HG02970 (cell line): ENCODE results near the gene MRPS27.

ENCODE experiments used
- ATAC-seq: cut with Tn5 transposase; IDR thresholded peaks from one replicate; pipeline ENCODE4 v1.9.1; 2021; ENCODE audit warnings: mild to moderate bottlenecking, moderate library complexity, moderate number of reproducible peaks; ENCODE audit not compliant: unreplicated experiment, low FRiP score

Gene MRPS27

DNA sequence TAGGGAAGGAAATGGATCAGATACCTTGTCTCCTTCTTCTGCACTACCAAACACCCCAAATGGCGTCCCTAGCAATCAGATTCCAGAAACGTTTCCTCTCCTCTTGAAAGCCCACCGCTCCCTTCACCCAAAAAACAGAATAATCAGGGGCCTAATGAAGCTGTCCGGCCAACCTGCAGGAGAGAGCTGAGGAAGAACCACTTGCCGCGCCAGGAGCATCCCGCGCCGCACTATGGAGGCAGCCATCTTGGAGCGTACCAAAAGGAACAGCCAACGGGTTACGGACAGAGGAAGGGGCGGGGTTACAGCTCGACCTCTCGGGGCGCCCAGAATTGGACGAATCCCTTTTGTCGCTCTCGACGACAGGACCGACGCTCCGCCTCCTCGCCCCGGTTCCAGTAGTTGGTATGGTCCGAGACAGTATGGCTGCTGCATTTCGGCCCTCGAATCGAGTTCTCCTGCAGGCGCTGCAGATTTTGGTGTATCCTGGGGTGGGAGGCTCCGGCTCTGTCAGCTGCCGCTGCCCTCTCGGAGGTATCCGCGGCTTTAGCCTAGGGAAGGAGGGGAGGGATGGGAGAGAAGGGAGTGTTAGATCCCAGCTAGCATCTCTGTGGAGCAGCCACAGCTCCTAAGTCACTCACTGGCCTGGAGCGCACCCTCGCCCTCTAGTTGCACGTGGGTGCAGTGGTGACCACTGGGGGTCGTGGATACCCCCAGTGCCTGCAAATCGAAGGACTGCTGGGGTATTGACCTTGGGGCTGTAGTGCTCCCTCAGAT, at the start of gene MRPS27, which contains the start of gene PTCD2:
Gene MRPS27 (minus strand): TSS at position 265 of the 777 bp plus-strand sequence. CDS start 19 bp downstream, at position 246.
Gene PTCD2 (plus strand): TSS at position 398 of the 777 bp plus-strand sequence. CDS start 10 bp downstream, at position 408.
- peak; percentile 98 for ATAC-seq

DNA sequence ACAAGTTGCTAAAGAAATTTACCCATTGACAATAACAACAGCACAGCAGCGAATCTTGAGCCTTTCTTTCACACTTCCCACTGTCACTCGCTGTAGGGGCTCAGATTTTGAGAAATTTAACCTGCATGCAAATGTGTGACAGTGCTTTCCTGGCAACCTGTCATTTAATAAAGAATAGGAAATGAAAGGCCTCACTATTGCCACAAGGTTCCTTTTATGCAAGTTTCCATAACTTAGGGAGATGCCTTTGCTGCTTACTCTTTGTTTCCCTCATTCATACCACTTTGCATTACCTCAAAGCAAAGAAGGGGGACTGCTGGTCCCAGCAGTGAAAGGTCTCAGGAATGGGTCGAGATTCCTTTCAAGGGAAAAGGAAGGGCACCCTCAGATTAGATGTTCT, 49.7 kb upstream of the MRPS27 start:
- no peak for ATAC-seq

DNA sequence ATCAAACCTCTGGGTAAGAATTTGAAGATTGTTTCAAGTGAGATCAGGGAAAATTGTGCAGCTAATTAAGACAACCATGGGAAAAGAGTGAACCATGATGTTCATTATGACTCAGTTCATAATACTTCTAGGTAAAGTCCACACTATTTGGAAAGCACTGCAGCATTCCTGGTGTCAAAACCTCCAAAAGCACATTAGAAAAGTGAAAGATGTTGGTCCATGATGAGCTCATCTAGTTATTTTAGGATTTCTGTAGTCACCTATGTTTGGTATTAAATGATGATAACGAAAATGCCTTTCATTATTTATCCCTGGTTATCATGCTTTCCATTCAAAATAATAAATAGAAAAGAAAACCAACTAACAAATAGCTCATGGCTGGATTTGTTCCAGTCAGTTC, 49.3 kb upstream of the MRPS27 start:
- ATAC-seq = no peak

DNA sequence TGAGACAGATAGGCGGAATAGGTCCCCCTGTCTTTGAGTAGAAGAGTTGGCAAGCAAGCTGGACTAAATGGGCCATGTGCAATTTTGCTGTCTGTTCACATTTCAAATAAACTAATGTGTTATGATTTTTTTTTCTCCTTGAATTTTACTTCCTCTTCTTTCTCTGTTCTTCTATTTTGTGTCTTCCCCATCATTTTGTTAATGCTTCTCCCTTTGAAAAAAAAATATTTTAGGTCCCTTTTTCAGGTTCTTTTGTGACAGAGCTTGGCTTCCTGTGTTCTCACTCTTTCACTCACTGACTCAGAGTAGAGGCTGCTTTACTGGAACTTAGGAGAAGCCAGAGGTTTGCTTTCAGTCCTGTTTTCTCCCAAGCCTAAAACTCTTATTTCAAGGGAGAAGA, 48.2 kb upstream of the MRPS27 start:
- no peak for ATAC-seq

DNA sequence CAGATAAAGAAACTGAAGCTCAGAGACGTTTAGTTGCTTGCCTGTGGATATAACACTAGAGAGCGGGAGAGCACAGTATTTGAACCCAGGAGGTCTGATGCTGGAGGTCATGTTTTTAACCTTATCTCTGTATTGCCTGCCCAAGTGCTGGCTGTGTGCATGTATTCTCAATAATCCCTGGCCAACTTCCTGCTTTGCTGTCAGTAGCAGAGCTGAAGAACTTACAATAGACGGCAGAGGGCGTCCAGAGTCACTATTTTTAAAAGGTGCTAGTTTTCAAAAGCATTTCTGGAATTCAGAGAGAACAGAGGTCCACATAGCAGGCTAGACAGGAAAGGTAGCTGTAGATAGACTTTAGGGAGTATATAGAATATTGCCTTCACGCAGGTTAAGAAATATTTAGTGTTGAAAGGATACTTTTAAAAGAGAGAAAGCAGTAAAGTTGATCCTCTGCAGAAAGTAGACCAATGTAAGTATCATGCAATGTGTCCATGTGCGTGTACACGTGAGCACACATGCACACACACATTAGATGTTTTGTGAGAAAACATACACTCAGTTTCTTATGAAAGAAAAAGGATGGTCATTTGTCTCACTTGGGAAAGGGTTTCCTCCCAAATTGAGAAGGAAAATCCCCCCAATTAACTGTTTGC, 46.4 kb upstream of the MRPS27 start:
- ATAC-seq = no peak

DNA sequence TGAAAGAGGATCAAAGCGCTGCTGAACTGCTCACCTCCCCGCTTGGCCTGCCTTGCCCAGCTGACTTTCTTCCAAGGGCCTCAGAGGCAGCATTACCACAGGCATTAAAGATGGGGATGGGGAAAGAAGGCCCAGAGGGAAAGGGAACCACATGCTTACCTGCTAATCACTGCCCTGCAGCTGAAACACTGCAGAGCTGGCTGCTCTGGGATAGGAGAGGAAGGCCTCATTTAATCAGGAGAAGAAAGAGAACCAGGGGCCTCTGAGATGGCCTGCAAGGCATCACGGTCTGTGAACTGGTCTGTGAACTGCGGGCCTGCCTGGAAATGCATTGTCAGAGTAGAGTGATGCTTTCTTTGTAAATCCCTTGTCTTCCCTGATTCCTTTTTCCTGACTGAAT, 44.9 kb upstream of the MRPS27 start:
- ATAC-seq = no peak

DNA sequence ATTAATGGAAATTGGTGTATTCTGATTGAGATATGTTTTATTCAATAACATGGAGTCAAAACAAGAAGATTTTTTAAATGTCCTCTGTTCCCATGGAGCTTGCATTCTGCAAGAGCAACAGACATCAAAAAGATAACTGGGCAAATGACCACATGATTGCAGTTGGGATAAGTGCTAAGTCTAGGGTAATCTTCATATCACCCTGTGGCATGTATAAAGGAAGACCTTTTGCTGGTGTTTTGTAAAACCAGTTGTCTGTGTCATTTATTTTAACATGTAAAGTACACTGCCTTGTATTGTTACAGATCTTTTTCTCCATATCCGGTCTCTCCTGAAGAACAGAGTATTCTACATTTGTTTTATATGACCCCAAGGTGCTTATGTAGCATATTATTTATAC, 44.1 kb upstream of the MRPS27 start:
- no peak for ATAC-seq

DNA sequence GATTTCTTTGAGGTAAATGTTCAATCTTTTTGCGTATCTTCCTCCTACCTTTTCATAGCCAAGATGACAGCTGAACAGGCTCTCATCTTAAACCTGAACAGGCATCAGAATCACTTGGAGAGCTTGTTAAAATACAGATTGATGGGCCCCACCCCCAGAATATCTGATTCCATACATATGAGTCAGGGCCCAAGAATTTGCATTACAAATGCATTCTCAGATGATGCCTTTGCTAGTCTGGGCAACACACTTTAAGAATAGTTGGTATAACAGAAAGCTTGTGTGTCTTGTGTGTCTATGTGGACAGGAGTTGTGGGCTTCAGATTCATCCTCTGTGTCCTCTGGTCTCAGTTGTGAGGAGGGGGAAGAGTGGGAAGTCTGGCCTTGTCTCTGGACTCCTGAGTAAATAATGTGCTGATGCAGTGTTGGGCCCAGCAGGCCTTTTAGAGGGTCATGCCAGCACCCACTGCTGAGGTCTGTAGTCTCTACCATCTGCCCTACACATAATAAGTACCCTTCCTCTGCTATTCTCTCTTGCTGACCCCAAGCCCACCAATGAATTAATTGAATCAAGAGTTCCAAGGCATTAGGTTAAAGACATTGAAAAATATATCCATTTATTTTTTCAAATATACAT, 43.2 kb upstream of the MRPS27 start:
- ATAC-seq = no peak

DNA sequence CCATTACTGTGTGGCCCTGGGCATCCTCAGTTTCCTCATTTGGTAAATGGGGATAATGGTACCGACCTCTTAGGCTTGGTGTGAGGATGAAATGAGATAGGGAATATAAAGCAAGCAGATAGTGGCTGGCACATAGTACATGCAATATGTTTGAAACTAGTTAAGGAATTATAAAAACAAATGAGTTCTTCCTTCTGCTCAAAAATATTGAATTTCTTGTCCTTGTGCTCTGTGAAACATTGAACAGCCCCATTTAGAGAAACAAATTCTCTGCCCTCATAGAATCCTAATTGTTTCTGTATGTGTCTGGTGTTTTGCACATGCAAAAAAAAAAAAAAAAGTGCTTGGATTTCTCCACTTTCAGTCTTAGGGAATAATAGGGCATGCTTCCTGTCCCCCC, 39.8 kb upstream of the MRPS27 start:
- no peak for ATAC-seq

DNA sequence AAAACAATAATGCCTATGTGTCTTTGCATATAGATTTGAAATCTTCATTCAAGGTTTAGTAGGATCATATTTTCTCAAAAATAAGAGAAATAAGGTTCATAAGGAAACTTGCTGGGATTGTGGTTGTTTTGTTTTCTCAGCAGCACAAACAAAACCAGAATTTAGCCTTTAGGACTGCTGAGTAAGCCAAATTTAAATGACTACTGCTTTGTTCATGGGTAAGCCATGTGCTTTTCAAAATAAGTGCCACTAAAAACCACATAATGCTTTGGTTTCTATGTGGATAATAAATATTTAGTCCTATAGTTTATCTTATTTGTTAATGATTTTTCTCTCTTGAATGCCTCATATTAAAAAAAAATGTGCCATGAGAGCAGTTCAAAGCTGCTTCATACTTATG, 38.9 kb upstream of the MRPS27 start:
- ATAC-seq = no peak

DNA sequence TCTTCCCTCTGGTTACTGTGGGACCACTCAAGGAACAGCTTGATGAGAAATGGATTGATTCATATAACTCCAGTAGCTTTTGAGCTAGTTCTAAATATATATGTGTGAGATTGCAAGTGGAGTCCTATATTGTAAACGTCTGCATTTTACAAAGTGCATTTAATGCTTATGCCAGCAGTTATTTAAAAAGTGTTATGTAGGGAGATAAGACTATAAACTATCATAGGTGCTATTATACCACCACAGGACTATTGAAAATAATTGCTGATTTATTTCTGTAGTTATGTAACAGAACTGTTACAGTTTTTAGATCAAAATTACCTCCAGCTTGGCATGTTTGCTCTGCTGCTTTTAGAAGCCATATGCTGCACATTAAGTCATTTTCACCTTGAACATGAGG, 36.3 kb upstream of the MRPS27 start:
- no peak for ATAC-seq

DNA sequence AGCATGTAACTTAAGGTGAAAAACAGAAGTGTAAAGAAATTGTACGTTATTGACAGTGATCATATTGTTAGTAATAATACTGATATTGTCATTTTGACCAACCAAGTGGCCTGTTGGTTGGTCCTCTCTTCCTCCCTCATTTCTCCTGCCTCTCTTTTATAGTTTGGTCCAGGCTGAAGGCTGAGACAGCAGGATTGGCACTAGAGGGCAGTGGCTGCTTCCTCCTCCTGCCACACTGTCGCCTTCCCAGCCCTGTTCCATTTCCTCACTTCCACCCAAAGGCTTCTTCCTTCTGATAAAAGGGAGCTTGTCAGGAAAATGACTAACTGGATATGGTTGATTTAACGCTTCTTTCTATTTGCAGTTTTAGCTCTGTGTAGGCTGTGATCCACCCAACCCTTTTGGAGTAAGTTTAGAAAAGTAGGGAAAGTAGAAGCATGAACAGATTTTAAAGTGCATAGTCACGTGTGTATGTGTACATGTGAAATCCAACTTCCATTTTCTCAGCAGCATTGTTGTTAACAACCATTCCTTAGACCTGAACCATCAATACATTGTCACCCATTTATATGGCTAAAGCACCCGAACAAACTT, 35.8 kb upstream of the MRPS27 start:
- ATAC-seq = no peak

DNA sequence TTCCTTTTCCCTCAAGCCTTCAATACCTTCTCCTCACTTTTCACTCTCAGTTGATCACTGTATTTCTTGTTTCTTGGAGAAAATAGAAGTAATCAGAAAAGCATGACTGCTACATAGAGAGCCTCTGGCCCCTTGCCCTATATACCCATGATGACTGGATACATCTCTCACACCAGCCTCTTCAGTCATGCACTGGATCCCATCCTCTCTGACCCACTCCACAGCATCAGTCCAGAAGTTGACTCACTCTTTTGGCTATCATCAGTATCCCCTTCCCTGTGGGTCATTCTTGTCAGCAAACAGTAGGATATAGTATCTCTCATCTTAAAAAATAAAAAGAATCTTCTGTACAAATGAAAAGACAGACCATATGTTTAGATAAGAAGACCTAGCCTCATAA, 33.0 kb upstream of the MRPS27 start:
- ATAC-seq = no peak

DNA sequence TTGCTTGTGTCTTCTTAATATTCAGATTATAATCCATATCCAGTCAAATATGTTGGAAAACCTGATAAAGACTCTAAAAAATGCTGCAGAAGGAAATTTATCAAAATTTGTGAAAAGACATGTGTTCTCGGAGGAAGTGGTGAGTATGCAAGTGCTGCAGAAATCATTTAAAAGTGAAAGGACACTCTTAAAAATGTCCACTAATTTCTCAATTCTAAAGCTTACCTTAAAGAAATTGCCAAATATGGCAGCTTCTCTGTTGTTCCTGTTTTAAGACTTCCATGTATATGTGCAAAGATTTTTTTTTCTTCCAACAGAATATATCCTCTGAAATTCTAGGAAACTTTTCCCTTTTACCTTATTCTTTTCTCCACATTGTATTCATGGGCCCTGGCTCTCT, 32.6 kb upstream of the MRPS27 start:
- ATAC-seq = no peak

DNA sequence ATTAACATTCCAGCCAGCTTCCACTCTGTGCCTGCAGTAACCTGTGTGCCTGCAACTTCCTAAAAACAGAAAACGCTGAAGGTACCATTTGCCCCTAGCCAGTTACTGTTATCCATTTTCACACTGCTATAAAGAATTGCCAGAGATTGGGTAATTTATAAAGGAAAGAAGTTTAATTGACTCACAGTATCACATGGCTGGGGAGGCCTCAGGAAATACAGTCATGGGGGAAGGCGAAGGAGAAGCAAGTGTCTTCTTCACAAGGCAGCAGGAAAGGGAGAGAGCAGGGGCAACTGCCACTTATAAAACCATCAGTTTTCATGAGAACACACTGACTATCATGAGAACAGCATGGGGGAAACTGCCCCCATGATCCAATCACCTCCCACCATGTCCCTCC, 31.3 kb upstream of the MRPS27 start:
- ATAC-seq = no peak

DNA sequence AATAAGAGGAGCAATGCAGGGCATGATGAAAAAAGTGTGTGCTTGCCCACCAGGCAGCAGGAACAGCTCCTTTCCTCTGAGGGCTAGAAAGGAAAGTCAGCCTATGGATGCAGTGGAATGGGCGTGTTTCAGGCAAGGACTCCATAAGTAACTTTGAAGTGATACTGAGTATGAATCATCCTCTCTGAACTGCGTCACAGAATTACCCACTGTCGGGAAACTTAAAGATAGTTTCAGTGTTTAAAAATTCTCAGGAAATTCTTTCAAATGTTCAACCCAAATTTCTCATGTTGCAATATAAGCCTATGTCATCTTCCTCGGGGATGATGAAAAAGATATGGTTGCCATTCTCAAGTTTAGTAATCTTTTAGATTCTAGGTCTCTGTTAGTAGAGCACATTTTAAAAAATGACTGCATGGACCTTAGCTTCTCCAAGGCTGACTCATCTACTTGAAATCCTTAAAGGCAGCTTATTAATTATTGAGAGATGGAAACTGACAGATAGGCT, 27.8 kb upstream of the MRPS27 start:
- no peak for ATAC-seq

DNA sequence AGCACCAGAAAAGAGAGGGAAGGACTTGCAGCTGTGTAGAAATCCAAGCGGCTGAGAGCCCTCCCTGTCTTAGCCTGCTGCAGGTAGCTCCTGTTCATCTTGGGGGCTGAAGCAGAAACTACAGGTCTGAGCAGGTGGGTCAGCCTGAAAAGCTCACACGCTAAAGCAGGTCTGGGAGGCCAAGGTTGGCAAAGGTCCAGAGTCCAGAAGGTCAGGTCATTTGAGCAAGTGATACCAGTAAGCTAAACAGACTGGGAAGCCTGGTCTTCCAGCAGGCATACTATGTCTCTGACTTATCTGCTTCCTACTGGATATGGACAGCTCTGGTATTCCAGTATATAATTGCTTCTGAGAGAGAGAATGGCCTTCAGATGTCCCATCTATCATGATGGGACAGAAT, 26.4 kb upstream of the MRPS27 start:
- ATAC-seq = no peak

DNA sequence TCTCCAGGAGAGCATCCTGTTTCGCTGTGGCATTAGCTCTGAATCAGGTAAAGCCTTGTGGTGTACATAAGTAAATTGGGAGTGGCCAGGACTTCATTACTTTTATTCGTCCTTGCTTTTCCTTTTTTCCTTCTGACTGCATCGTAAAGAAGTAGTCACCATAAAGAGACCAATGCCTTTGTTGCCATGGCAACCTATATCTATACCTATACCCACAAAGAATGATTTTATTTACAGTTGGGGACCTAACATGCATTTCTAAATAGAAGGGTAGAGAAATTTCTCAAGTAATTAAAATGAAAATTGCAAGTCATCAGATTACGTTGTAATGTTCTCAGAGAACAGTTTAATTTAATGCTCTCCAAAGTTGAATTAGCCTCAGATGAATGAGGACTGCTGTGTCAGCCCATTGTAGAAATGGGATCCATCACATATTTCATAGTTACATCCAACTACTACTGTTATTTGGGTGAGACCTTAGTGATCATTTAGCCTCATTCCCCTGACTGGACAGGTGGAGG, 18.7 kb upstream of the MRPS27 start:
- ATAC-seq = no peak

DNA sequence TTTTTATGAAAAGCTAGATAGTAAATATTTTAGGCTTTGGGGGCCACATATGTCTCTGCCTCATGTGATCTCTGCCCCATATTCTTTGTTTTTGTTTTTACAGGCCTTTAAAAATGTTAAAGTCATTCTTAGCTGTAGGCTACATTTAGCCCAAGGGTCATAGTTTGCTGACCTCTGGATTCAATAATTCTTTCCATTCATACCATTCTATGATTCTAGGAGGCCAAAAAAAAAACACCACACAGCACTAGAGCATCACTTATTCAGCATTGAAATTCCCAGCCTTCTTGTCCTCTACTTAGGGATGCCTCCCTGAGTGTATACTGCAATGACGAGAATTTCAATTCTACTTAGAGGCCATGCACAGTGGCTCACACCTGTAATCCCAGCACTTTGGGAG, 17.1 kb upstream of the MRPS27 start:
- no peak for ATAC-seq

DNA sequence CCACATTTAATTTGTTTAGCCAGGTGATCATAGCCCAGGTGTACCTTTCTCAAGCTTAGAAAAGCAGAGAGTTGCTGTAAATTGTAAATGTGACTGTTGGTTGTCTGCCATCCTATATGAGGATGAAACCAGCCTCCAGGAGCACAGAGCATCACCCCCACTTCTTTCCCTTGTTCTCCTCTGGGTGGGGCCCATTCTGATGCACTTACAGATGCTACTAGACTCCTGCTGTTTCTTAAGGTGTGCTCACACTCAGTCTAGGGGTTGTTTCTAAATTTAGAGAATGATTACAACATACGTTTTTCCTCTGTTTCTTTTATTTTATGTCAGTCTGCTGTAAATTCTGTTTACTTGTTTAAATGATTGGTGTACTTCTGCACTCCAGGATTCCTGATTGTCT, 10.7 kb upstream of the MRPS27 start:
- no peak for ATAC-seq

DNA sequence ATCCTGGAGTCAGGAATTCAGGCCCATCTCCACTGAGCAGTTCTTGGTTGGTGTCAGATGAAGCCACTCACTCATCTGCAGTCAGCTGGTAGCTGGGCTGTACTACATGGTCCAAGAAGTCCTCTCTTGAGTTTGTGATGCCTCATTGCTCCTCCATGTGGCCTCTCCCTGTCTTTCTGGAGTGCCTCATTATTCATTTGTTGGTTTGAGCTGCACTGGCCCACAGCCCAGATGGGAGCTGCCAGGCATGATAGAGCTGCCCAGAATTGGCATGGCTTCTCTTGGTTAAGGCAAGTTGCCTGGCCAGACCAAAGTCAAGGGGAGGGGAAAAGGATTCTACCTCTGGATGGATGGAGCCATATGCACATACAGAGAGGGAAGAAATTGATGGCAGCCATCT, 8.1 kb upstream of the MRPS27 start:
- no peak for ATAC-seq
